Fibroblast of mammary gland (primary cell): ENCODE results near the gene PHF20.
A peak's percentile ranks its signal among the peaks of the same experiment; 100 is the strongest.

ENCODE experiments used
- DNase-seq: peaks from one replicate; pipeline ENCODE4 v3.0.0-alpha.2; 2010; ENCODE audit warnings: low read depth
- H3K4me3 ChIP-seq: 2 replicates; pipeline ENCODE4 v1.5.1; 2011; ENCODE audit warnings: low read depth, mild to moderate bottlenecking, low read length, moderate library complexity; ENCODE audit not compliant: control insufficient read depth
- TF ChIP-seq, protein P1 (sequence below): conservative IDR thresholded peaks from 2 replicates; pipeline ENCODE4 v1.5.1; 2011; ENCODE audit warnings: low read depth, low read length, inconsistent platforms; ENCODE audit not compliant: control insufficient read depth, insufficient read depth

Gene PHF20

GRCh38 chr20:35972462-35972861, 200.6 kb downstream of the PHF20 start:
- TF ChIP-seq, protein P1, sequence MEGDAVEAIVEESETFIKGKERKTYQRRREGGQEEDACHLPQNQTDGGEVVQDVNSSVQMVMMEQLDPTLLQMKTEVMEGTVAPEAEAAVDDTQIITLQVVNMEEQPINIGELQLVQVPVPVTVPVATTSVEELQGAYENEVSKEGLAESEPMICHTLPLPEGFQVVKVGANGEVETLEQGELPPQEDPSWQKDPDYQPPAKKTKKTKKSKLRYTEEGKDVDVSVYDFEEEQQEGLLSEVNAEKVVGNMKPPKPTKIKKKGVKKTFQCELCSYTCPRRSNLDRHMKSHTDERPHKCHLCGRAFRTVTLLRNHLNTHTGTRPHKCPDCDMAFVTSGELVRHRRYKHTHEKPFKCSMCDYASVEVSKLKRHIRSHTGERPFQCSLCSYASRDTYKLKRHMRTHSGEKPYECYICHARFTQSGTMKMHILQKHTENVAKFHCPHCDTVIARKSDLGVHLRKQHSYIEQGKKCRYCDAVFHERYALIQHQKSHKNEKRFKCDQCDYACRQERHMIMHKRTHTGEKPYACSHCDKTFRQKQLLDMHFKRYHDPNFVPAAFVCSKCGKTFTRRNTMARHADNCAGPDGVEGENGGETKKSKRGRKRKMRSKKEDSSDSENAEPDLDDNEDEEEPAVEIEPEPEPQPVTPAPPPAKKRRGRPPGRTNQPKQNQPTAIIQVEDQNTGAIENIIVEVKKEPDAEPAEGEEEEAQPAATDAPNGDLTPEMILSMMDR, result no peak
- DNase-seq, result peak; percentile 14
- no peak overlapping the region for H3K4me3 ChIP-seq

GRCh38 chr20:35974256-35974655, 202.4 kb downstream of the PHF20 start:
- TF ChIP-seq, protein P1, result no peak
- H3K4me3 ChIP-seq, result no peak overlapping the region
- no peak for DNase-seq

DNA sequence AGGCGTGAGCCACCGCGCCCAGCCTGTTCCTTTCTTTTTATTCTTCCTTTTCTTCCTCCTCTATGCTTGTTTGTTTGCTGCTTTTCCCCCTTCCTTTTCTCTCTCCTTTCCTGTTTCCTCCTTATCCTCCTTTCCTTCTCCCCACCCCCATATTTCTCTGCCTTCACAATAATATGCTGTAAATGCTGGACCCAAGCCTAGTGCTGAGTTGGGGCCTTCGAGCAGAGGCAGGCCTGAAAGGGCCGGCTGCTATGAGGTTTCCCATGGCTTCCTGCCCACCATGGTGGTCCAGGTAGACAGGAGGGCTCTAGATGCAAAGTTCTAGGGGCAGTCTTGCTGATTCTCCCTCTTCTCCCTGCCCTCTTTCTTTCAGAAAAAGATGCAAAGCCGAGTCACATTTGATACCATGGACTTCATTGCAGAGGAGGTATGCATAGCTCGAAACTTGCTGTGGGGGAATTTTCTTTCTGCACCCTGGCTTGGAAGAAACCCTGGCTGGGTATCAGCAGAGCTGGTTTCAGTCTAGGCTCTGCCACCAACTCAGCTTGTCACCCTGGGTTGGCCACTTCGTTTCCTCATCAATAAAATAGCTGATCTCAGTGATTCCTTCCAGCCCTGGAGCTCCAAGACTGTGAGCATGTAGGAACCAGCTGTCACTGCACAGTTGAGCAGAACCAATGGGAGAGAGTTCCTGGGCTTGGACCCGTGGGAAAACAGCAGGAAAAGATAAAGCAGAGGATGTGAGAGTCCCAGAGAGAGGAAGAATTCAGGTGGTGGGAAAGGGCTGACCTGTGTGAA, 204.0 kb downstream of the PHF20 start:
- TF ChIP-seq, protein P1, result no peak
- no peak for DNase-seq
- no peak overlapping the region for H3K4me3 ChIP-seq

GRCh38 chr20:35978041-35978513, 206.3 kb downstream of the PHF20 start:
- TF ChIP-seq, protein P1, result no peak
- H3K4me3 ChIP-seq, result no peak overlapping the region
- peak; percentile 26 for DNase-seq

DNA sequence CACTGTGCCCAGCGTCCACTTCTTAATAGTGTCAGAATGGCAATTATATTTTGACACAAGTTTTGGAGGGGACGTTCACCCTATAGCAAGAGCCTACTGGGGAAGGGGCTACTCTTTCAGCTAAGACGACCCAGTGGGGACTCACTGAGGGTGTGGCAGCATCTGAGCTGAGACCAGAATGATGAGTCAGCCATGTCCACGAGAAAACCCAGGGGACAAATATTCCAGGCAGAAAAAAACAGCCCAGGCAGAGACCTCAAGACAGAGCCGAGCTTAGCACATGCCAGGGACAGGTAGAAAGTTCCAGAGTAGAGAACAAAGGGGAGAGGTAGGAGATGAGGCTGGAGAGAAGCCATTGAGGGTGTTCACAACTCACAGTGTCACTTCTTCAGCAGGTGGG, 207.7 kb downstream of the PHF20 start:
- no peak overlapping the region for H3K4me3 ChIP-seq
- TF ChIP-seq, protein P1, result no peak
- peak; percentile 33 for DNase-seq

DNA sequence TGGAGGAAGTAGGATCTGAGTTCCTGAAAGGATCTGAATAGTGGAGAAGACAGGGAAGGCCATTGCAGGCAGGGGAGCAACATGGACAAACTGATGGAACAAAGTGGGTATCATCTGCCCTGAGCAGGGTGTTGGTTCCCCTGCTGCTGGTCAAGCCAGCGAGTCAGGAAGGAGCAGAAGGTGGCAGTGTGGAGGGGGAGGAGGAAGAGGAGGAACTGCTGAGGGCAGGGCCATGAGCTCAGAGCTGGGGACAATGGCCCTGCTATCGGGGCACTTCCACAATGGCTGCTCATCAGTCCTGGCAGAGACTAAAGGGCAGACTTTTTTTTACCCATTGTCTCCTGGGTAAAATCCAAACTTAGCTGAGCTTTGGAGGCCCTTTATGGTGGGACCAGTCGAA, 210.2 kb downstream of the PHF20 start:
- TF ChIP-seq, protein P1, result no peak
- no peak for DNase-seq
- no peak overlapping the region for H3K4me3 ChIP-seq

DNA sequence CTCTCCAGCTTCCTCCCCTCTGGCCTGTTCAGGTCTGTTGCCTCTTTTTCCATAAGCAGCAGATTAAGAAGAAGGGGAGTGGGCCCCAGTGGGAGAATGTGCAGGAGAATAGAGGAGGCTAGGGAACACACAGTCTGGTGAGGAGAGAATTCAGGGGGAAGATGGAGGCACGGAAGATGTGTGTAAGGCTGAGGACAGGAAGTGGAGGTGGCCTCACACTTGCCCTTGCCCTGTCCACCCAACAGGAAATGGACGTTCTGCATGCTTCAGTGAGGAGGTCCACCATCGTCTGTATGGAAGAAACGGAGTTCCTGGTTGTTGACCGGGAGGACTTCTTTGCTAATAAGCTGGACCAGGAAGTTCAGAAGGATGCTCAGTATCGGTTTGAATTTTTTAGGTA, 212.6 kb downstream of the PHF20 start:
- H3K4me3 ChIP-seq, result no peak overlapping the region
- DNase-seq, result no peak
- TF ChIP-seq, protein P1, result no peak
